Activated CD8-positive, alpha-beta T cell treated with anti-CD3 and anti-CD28 coated beads, Interleukin-2, amount 10 ng/mL, durations not matched to agents 7 days and 5 days (primary cell): Measurements from ENCODE around the gene TMEM184A. TPM values are rescaled to one million over a fixed set of nuclear protein-coding genes. Genes with fewer than 3 reads are reported as not detected.
A peak's percentile ranks its signal among the peaks of the same experiment; 100 is the strongest.

ENCODE experiments used
- ATAC-seq: fragments of 150-1000 bp; cut with Tn5 transposase; one replicate; pipeline ENCODE4 v1.10.0; 2021; ENCODE audit warnings: moderate library complexity
- CTCF ChIA-PET: fragments of 350-600 bp; sonication (Branson Sonifier 250); formaldehyde crosslinking; loops from one replicate; lab custom pipeline; 2021; ENCODE audit warnings: antibody characterized with exemption; lab: Charles Lee
- POLR2A ChIA-PET: fragments of 350-600 bp; sonication (Branson Sonifier 250); formaldehyde crosslinking; loops from one replicate; lab custom pipeline; 2021; ENCODE audit warnings: antibody characterized with exemption; lab: Charles Lee
- DNase-seq: peaks from one replicate; pipeline ENCODE4 v3.0.0-alpha.2; 2020
- H3K27ac Mint-ChIP-seq: one replicate; pipeline ENCODE4 v1.8.0; 2021; ENCODE audit warnings: mild to moderate bottlenecking, mixed read lengths
- H3K27me3 Mint-ChIP-seq: one replicate; pipeline ENCODE4 v1.8.0; 2021; ENCODE audit warnings: low read depth, mixed read lengths
- H3K36me3 Mint-ChIP-seq: one replicate; pipeline ENCODE4 v1.8.0; 2021; ENCODE audit warnings: low read depth, mixed read lengths
- H3K4me1 Mint-ChIP-seq: one replicate; pipeline ENCODE4 v1.8.0; 2021; ENCODE audit warnings: low read depth, mixed read lengths
- H3K4me3 Mint-ChIP-seq: one replicate; pipeline ENCODE4 v1.8.0; 2021; ENCODE audit warnings: mild to moderate bottlenecking, mixed read lengths
- H3K9me3 Mint-ChIP-seq: one replicate; pipeline ENCODE4 v1.8.0; 2022; ENCODE audit warnings: mixed read lengths; ENCODE audit not compliant: insufficient read depth
- total RNA-seq, 2 experiments: library from RNA; stranded (reverse); gene quantifications; one replicate each; pipeline ENCODE4 v1.2.3, GENCODE V29; 2021

Gene TMEM184A
- total RNA-seq, 2 experiments from 2014 or later, result not detected

DNA sequence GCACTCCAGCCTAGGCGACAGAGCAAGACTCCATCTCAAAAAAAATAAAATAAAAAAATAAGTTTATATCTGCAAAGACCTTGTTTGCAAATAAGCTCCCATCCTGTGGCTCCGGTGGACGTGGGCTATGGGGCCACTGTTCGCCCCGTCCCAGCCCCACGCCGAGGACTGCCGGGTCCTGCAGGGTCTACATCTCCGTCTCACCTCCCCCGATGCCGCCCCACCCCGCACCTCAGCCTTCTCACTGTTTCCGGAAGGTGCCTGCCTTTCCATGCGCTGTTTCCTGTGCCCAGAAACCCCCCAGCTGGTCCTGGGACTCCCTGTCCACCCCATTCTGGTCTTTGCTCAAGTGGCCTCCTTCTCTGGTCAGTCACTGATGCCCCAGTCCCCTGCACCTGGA is 46.8 kb downstream of the TMEM184A start:
- H3K36me3 Mint-ChIP-seq, result no peaks in the 10 kb centered on the region
- peaks cover 62% of the 10 kb centered on the region for H3K4me1 Mint-ChIP-seq
- H3K9me3 Mint-ChIP-seq, result no peaks in the 10 kb centered on the region
- ChIA-PET CTCF (interaction anchor here (1.2 kb wide), 1 partner anchor 21 kb away, joined by 3 read pairs; the partner anchor contains the start of gene MAFK), POLR2A (no interaction called here)
- H3K4me3 Mint-ChIP-seq, result no peak overlapping the region
- H3K27ac Mint-ChIP-seq, result no peak overlapping the region
- DNase-seq (no peak), ATAC-seq (no peak)
- H3K27me3 Mint-ChIP-seq, result no peaks in the 10 kb centered on the region

GRCh38 chr7:1508277-1508758 is 47.7 kb downstream of the TMEM184A start:
- CTCF ChIA-PET, result interaction anchor here (1.2 kb wide), 1 partner anchor 22 kb away, joined by 3 read pairs; the partner anchor contains the start of gene MAFK
- Mint-ChIP-seq H3K27me3 (no peaks in the 10 kb centered on the region), H3K36me3 (no peaks in the 10 kb centered on the region), H3K4me3 (peak overlapping the region; percentile 1), H3K9me3 (no peaks in the 10 kb centered on the region), H3K4me1 (peaks cover 59% of the 10 kb centered on the region), H3K27ac (peak overlapping the region; percentile 78)
- DNase-seq, result peak; percentile 49
- no peak for ATAC-seq
- POLR2A ChIA-PET, result interaction anchor here (0.9 kb wide), 1 partner anchor 17 kb away, joined by 5 read pairs; no protein-coding TSS in a partner anchor

GRCh38 chr7:1505731-1506550 is 50.1 kb downstream of the TMEM184A start:
- POLR2A ChIA-PET, result no interaction called here
- peaks cover 55% of the 10 kb centered on the region for H3K4me1 Mint-ChIP-seq
- no peak for DNase-seq
- H3K36me3 Mint-ChIP-seq, result peaks cover 12% of the 10 kb centered on the region
- H3K9me3 Mint-ChIP-seq, result no peaks in the 10 kb centered on the region
- no peaks in the 10 kb centered on the region for H3K27me3 Mint-ChIP-seq
- CTCF ChIA-PET, result interaction anchor here (1.0 kb wide), 1 partner anchor 27 kb away, joined by 3 read pairs; no protein-coding TSS in a partner anchor
- peak overlapping the region; percentile 65 for H3K4me3 Mint-ChIP-seq
- no peak for ATAC-seq
- H3K27ac Mint-ChIP-seq, result peak overlapping the region; percentile 34

DNA sequence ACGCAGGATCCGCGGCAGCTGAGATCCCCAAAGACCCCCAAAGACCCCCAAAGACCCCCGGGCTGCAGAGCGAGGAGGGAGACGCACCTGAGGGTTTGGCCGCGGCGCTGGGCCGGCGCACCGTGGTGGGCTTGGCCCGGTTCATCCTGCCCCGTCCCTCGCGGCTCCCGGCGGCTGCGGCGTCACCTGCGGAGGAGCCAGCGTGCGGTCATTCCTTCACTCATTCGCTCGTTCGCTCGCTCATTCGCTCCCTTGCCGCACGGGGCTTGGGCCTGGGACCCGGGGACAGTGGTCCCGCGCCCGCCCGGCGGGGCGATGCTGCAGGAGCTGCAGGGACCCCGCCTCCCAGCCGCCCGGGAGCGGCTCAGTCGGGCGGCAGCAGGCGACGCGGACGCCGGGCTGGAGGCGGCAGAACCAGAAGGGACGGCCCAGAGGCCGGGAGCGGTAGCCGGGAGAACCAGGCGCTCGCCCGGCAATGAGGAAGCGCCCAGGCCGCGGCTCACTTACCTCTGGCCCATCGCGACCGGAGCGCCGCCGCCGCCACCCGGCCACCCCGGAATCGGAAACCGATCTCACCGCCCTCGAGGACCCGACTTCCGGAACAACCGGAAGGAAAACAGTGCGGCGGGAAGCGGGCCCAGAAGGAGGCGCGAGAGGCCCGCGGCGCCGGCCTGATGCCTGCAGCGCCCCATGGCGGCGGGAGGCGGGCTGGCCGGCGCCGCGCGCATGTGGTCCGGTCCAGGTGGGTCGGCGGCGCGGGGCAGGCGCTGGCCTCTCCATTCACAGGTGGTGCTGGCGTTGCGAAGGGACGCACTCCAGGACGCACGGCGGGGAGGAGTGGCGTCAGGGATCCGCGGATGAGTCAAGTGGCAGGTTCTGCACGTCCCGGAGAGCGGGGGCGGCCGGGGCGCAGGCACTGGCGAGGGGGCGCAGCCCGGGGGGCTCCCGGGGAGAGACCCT is 51.9 kb downstream of the TMEM184A start, which contains the start of gene INTS1:
Gene INTS1 (minus strand): TSS at position 574 of the 960 bp plus-strand sequence. CDS start 429 bp downstream, at position 145.
- no peaks in the 10 kb centered on the region for H3K9me3 Mint-ChIP-seq
- H3K4me1 Mint-ChIP-seq, result peaks cover 51% of the 10 kb centered on the region
- DNase-seq (peak; percentile 93), ATAC-seq (peak; percentile 92)
- H3K27me3 Mint-ChIP-seq, result no peaks in the 10 kb centered on the region
- H3K36me3 Mint-ChIP-seq, result peaks cover 23% of the 10 kb centered on the region
- CTCF ChIA-PET, result interaction anchor here (1.2 kb wide), 1 partner anchor 738 kb away, joined by 3 read pairs; the partner anchor contains the start of genes MRM2 and NUDT1
- POLR2A ChIA-PET, result no interaction called here
- H3K27ac Mint-ChIP-seq, result peak within 1 kb of the TSS; percentile 84
- H3K4me3 Mint-ChIP-seq, result peak within 1 kb of the TSS; percentile 87

- ATAC-seq (no peak), DNase-seq (peak; percentile 23)
- H3K27me3 Mint-ChIP-seq, result no peaks in the 10 kb centered on the region
- peaks cover 47% of the 10 kb centered on the region for H3K4me1 Mint-ChIP-seq
- no peaks in the 10 kb centered on the region for H3K9me3 Mint-ChIP-seq
- CTCF ChIA-PET, result interaction anchor here (1.2 kb wide), 1 partner anchor 738 kb away, joined by 3 read pairs; the partner anchor contains the start of genes MRM2 and NUDT1
- peak overlapping the region; percentile 86 for H3K4me3 Mint-ChIP-seq
- peaks cover 23% of the 10 kb centered on the region for H3K36me3 Mint-ChIP-seq
- peak overlapping the region; percentile 76 for H3K27ac Mint-ChIP-seq
- POLR2A ChIA-PET, result no interaction called here
These were observed 52.6 kb downstream of the TMEM184A start for GRCh38 chr7:1503390-1503789.

DNA sequence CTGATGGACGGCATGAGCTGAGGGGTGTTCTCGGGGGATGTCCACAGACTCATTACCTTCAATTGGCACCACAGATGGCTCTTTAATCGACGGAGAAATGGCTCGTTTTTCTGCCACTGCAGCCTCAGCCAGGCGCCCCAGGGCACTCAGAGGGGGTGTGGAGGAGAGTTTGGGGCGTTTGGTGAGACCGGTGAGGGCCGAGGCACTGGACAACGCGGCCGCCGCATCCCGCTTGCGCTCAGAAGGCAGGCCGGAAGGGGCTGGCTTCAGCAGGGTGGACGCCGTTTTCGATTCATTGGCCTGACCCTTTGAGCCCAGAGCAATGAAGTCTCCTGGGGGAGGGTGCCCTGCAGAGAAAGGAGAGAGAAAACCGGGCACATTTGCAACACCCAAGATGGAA is 53.2 kb downstream of the TMEM184A start:
- CTCF ChIA-PET, result interaction anchor here (1.2 kb wide), 1 partner anchor 739 kb away, joined by 3 read pairs; the partner anchor contains the start of genes MRM2 and NUDT1
- H3K36me3 Mint-ChIP-seq, result peaks cover 23% of the 10 kb centered on the region

GRCh38 chr7:1501487-1502270 is 54.3 kb downstream of the TMEM184A start:
- ChIA-PET CTCF (no interaction called here), POLR2A (no interaction called here)
- Mint-ChIP-seq H3K9me3 (no peaks in the 10 kb centered on the region), H3K4me3 (peak overlapping the region; percentile 86), H3K4me1 (peaks cover 32% of the 10 kb centered on the region), H3K36me3 (peaks cover 28% of the 10 kb centered on the region), H3K27me3 (no peaks in the 10 kb centered on the region), H3K27ac (no peak overlapping the region)
- ATAC-seq, result no peak
- no peak for DNase-seq

More for the DNA sequence above, 53.2 kb downstream of the TMEM184A start:
- POLR2A ChIA-PET, result no interaction called here
- DNase-seq (no peak), ATAC-seq (no peak)
- Mint-ChIP-seq H3K27ac (peak overlapping the region; percentile 76), H3K9me3 (no peaks in the 10 kb centered on the region), H3K27me3 (no peaks in the 10 kb centered on the region), H3K4me3 (peak overlapping the region; percentile 86), H3K4me1 (peaks cover 43% of the 10 kb centered on the region)

- DNase-seq (no peak), ATAC-seq (no peak)
- H3K27me3 Mint-ChIP-seq, result no peaks in the 10 kb centered on the region
- ChIA-PET POLR2A (no interaction called here), CTCF (no interaction called here)
- peaks cover 23% of the 10 kb centered on the region for H3K4me1 Mint-ChIP-seq
- no peaks in the 10 kb centered on the region for H3K9me3 Mint-ChIP-seq
- H3K36me3 Mint-ChIP-seq, result peaks cover 28% of the 10 kb centered on the region
- H3K4me3 Mint-ChIP-seq, result no peak overlapping the region
- H3K27ac Mint-ChIP-seq, result no peak overlapping the region
These were observed 55.8 kb downstream of the TMEM184A start for GRCh38 chr7:1500064-1500807.

GRCh38 chr7:1499367-1500029 is 56.5 kb downstream of the TMEM184A start:
- Mint-ChIP-seq H3K27ac (no peak overlapping the region), H3K36me3 (peaks cover 28% of the 10 kb centered on the region), H3K27me3 (no peaks in the 10 kb centered on the region), H3K9me3 (no peaks in the 10 kb centered on the region), H3K4me1 (peaks cover 21% of the 10 kb centered on the region), H3K4me3 (no peak overlapping the region)
- ATAC-seq (no peak), DNase-seq (no peak)
- ChIA-PET CTCF (no interaction called here), POLR2A (no interaction called here)
